Ovary (tissue), 9 donors: ENCODE measurements around the gene TRPM2. TPM values are rescaled to one million over a fixed set of nuclear protein-coding genes. Genes with fewer than 3 reads are reported as not detected.

Source experiments
- DNase-seq, 5 donors: peaks; one replicate each; pipeline ENCODE4 v3.0.0-alpha.2; 2019 to 2020
- H3K27ac ChIP-seq, 2 donors: fragments of 200-600 bp; one replicate each; pipeline versions ENCODE4 v1.5.1 to v1.8.0; 2019 to 2022
- H3K27me3 ChIP-seq: fragments of 200-600 bp; one replicate; pipeline ENCODE4 v1.8.0; 2022
- H3K36me3 ChIP-seq: fragments of 200-600 bp; sonication (generic); one replicate; pipeline ENCODE4 v1.5.1; 2019
- H3K4me1 ChIP-seq: one replicate; pipeline ENCODE4 v1.8.1; 2013; ENCODE audit warnings: mild to moderate bottlenecking, moderate library complexity; ENCODE audit not compliant: insufficient read depth
- H3K4me3 ChIP-seq: fragments of 200-600 bp; sonication (generic); one replicate; pipeline ENCODE4 v1.5.1; 2017
- H3K9me3 ChIP-seq, 2 donors: fragments of 200-600 bp in 1 of 2; sonication (generic) in 1 of 2; one replicate each; pipeline versions ENCODE4 v1.5.1 to v1.8.1; 2013 to 2019; ENCODE audit warnings: mild to moderate bottlenecking in 1 of 2, moderate library complexity in 1 of 2
- EP300 ChIP-seq: sonication (generic); formaldehyde crosslinking; IDR thresholded peaks from one replicate; pipeline ENCODE4 v1.6.1; 2017; ENCODE audit warnings: antibody characterized with exemption
- POLR2A ChIP-seq: fragments of 450-650 bp; IDR thresholded peaks from one replicate; pipeline ENCODE4 v1.6.1; 2017; ENCODE audit warnings: antibody characterized with exemption, mild to moderate bottlenecking, moderate library complexity
- WGBS, 3 donors: extraction: QIAGEN DNeasy Blood & Tissue Kit in 1 of 3; methylation state at CpG; one replicate each; pipeline versions ENCODE4 v1.1.5 to v1.1.7; 2013 to 2017; 5-methylcytosine and 5-hydroxymethylcytosine counted together
- intact Hi-C, 4 donors: fragments of 100-400 bp; cut with DNase I; formaldehyde crosslinking; loops; one replicate each; pipeline versions ENCODE4 v1.11.0 to v1.15.1; 2022 to 2023
- polyA plus RNA-seq, 2 donors: library from polyadenylated mRNA; stranded (reverse); fragments of 200-250 nt in 1 of 2; fragments of 350-450 nt in 1 of 2; fragmentation: Illumina TruSeq in 1 of 2; extraction: RNeasy Lipid Tissue Mini Kit (QIAGEN cat#74804) in 1 of 2; gene quantifications; one replicate each; pipeline ENCODE4 v1.2.3, GENCODE V29; 2013 to 2014
- total RNA-seq, 7 donors: library from RNA; depleted of rRNA in 2 of 7; stranded (reverse); fragments of >200 nt in 2 of 7; fragmentation: NEBNext Ultra II Directional in 3 of 7; extraction: Animal tissue kit (Norgen Biotek cat#: 25700) in 3 of 7; gene quantifications; one replicate each; pipeline versions ENCODE4 v1.1.0 to v1.2.4, GENCODE V29; 2016 to 2023
- TF ChIP-seq, protein P1 (sequence below), 3 donors: fragments of 450-650 bp in 2 of 3; fragments of 200-600 bp in 1 of 3; IDR thresholded peaks; one replicate each; pipeline versions ENCODE4 v1.5.1 to v1.8.0; 2016 to 2022; ENCODE audit warnings: antibody characterized with exemption in 3 of 3, mild to moderate bottlenecking in 1 of 3
- donor health status: DM: no; HTN: no; CAD: no; lungs with moderate emphysema.
- donor health status: DM: no; HTN: no; CAD: no.
- donor health status: Bipolar disorder and iron deficiency.
- donor health status: DM: yes; HTN: yes; CAD: no.
- donor health status: DM: no; HTN: no; CAD: no.
- donor health status: DM: yes; HTN: yes; CAD: no.

The TRPM2 gene
- total and polyA plus RNA-seq, 9 donors: 0.48 to 7.0 (median 1.8) TPM

DNA sequence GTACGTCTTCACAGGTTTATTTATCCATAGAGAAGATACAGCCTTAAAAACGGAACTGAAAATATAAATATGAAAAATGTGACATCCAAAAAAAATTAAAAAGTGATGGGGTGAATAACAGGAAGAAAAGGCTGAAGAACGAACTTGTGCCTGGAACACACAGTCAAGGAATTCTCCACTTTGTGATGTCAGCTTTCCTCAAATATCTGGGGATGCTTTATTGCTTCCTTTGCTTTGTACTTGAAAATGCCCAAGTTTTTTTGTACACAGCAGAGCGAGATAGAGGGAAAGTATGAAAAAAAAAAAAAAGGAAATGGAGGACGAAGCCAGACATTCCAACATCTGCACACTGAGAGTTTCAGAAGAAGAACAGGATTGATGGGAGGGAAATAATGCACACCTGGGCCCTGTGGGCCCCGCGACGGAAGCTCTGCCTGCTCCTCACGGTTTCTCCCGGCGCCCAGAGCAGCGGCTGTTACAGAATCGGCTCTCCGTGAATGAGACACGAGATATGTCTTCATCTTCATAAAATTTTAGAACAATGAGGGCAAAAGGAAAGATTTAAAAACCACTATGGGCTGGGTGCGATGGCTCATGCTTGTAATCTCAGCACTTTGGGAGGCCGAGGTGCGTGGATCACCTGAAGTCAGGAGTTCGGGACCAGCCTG lies 91.9 kb downstream of the TRPM2 start:
- Histone ChIP-seq H3K36me3 (no peaks in the 10 kb centered on the region), H3K9me3 (no peaks in the 10 kb centered on the region), H3K27me3 (no peaks in the 10 kb centered on the region), H3K4me1 (no peaks in the 10 kb centered on the region), H3K4me3 (no peak overlapping the region), H3K27ac (no peak overlapping the region)
- TF ChIP-seq POLR2A: no peak
- TF ChIP-seq EP300: no peak
- TF ChIP-seq, protein P1, sequence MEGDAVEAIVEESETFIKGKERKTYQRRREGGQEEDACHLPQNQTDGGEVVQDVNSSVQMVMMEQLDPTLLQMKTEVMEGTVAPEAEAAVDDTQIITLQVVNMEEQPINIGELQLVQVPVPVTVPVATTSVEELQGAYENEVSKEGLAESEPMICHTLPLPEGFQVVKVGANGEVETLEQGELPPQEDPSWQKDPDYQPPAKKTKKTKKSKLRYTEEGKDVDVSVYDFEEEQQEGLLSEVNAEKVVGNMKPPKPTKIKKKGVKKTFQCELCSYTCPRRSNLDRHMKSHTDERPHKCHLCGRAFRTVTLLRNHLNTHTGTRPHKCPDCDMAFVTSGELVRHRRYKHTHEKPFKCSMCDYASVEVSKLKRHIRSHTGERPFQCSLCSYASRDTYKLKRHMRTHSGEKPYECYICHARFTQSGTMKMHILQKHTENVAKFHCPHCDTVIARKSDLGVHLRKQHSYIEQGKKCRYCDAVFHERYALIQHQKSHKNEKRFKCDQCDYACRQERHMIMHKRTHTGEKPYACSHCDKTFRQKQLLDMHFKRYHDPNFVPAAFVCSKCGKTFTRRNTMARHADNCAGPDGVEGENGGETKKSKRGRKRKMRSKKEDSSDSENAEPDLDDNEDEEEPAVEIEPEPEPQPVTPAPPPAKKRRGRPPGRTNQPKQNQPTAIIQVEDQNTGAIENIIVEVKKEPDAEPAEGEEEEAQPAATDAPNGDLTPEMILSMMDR (IDR thresholded peaks at IDR 0.05): no peak
- intact Hi-C loops: no loop called here
- no peak for DNase-seq
- 32 to 35% (median 33%) methylated on average over 19 of the region's 19 CpGs for WGBS, 3 donors

DNA sequence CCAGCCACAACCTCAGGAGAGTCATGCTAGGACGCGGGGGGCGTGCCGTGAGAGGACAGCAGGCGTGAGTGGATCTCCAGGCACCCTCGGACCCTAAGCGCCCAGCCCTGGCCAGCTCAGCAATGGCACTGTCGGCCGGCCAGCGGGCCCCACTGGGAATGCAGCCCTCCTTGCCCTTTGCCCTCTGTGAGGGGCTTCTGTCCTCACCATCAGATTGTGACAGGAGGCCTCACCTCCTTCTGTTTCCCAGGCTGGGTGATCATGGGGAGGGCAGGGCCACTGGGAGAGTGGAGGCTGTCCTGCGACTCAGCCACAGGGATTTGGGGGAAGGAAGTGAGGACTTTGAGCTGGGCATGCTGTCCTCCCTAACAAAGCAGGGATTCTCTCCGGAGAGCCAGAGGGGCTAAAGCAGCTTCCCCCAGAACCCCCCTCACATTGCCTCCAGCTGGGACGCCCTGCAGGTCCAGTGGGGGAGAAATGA lies 95.3 kb downstream of the TRPM2 start:
- DNase-seq: no peak
- no peaks in the 10 kb centered on the region for H3K4me1 ChIP-seq
- TF ChIP-seq, protein P1 (IDR thresholded peaks at IDR 0.05): no peak
- TF ChIP-seq EP300 (no peak), POLR2A (no peak)
- no peaks in the 10 kb centered on the region for H3K36me3 ChIP-seq
- H3K27ac ChIP-seq: no peak overlapping the region
- H3K9me3 ChIP-seq: no peaks in the 10 kb centered on the region
- H3K4me3 ChIP-seq: no peak overlapping the region
- intact Hi-C loops: no loop called here
- H3K27me3 ChIP-seq: no peaks in the 10 kb centered on the region
- 45 to 54% (median 47%) methylated on average over 13 of the region's 13 CpGs for WGBS, 3 donors

DNA sequence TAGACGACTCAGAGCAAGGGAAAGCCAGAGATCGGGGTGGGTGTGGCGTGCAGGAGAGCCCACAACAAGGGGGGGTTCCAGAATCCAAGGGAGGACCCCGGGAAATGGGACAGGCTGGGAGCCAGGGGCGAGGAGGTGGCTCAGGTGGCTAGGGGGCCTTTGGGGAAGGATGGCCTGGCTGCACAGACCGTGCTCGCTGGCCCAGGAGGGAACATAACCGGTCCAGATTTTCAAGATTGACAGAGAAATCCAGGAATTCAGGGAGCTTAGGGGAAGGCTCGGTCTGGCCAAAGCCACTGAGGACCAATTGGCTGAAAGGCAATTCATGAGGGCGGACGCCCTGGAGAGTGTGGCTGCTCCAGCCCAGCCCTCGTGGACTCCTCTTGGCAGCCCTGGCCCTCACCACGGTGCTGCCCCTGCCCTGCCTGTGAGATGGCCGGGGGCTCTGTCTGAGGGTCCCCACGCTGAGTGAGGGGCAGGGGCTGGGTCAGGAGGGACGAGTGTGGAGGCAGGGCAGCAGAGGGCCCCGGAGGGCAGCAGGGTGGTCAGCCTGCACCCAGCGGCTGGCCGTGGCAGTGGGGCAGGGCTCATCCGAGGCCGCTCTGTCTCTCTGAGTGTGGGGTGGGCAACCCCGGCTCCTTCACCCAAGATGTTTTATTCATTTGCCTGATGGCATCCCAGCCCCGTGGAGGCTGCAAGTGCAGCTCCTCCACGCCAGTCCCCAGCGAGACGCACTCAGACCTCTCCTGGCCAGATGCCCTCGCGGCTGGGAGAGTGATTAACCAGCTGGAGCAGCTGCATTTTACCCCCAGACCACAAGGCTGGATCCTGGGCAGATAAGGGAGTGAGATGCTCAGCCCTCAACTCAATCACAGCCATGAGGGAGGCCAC lies 96.3 kb downstream of the TRPM2 start:
- Histone ChIP-seq H3K36me3 (no peaks in the 10 kb centered on the region), H3K4me1 (peaks cover under 1% of the 10 kb centered on the region), H3K27ac (no peak overlapping the region), H3K4me3 (no peak overlapping the region), H3K9me3 (no peaks in the 10 kb centered on the region), H3K27me3 (no peaks in the 10 kb centered on the region)
- DNase-seq: peak in 1 of 5 donors; percentile 7
- TF ChIP-seq, protein P1 (IDR thresholded peaks at IDR 0.05): no peak
- no peak for TF ChIP-seq EP300
- no peak for TF ChIP-seq POLR2A
- WGBS, 3 donors: 47 to 55% (median 49%) methylated on average over 27 to 28 of the region's 28 CpGs
- intact Hi-C loops: no loop called here

DNA sequence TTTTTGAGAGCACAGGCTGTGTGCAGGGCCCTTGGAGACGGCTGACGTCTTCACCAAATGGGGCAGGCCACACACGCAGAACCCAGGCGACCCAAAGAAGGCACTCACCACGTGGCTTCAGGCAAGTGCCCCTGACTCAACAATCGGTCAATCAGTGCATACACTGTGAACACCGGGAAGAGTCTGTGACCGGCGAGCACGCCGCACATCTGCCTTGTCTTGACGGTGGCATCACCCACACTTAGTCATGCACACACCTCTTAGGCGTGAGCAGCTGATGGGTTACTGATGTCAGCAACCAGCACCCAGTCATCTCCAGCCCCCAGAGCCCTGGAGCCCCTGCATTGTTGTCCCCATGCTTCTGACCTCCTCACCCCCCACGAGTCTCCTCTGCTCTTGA lies 97.0 kb downstream of the TRPM2 start:
- intact Hi-C loops: no loop called here
- H3K27ac ChIP-seq: no peak overlapping the region
- H3K36me3 ChIP-seq: no peaks in the 10 kb centered on the region
- TF ChIP-seq, protein P1 (IDR thresholded peaks at IDR 0.05): no peak
- TF ChIP-seq POLR2A (no peak), EP300 (no peak)
- no peak for DNase-seq
- H3K9me3 ChIP-seq: no peaks in the 10 kb centered on the region
- H3K27me3 ChIP-seq: no peaks in the 10 kb centered on the region
- peaks cover 2% of the 10 kb centered on the region for H3K4me1 ChIP-seq
- WGBS, 3 donors: 67 to 71% (median 67%) methylated on average over 14 of the region's 14 CpGs
- H3K4me3 ChIP-seq: no peak overlapping the region
